Activated CD8-positive, alpha-beta memory T cell treated with anti-CD3 and anti-CD28 coated beads, Interleukin-2, amount 50 U/mL, for 24 hours (primary cell): ENCODE measurements around the gene UBXN10.

ENCODE experiments used
- DNase-seq: peaks from one replicate; pipeline ENCODE4 v3.0.0-alpha.2; 2020; ENCODE audit errors: extremely low read depth

Gene UBXN10

GRCh38 chr1:20151906-20152598 lies 33.8 kb upstream of the UBXN10 start:
- DNase-seq, result peak; percentile 51

- DNase-seq, result no peak
Observed at GRCh38 chr1:20152599-20152930, 33.3 kb upstream of the UBXN10 start.

- DNase-seq, result no peak
Observed at GRCh38 chr1:20153000-20153418, 32.9 kb upstream of the UBXN10 start.

GRCh38 chr1:20154301-20154831 lies 31.5 kb upstream of the UBXN10 start:
- DNase-seq, result no peak

- no peak for DNase-seq
Observed at GRCh38 chr1:20158358-20159070, 27.4 kb upstream of the UBXN10 start.

- no peak for DNase-seq
Observed at GRCh38 chr1:20160034-20160433, 25.9 kb upstream of the UBXN10 start.

GRCh38 chr1:20164694-20165202 lies 21.1 kb upstream of the UBXN10 start:
- DNase-seq, result no peak

- no peak for DNase-seq
Observed at GRCh38 chr1:20165522-20165951, 20.4 kb upstream of the UBXN10 start.

GRCh38 chr1:20166051-20166450 lies 19.8 kb upstream of the UBXN10 start:
- DNase-seq, result no peak

GRCh38 chr1:20167126-20167525 lies 18.8 kb upstream of the UBXN10 start:
- no peak for DNase-seq

- no peak for DNase-seq
Observed at GRCh38 chr1:20168564-20169491, 17.1 kb upstream of the UBXN10 start.

- DNase-seq, result no peak
Observed at GRCh38 chr1:20169932-20170331, 16.0 kb upstream of the UBXN10 start.

- no peak for DNase-seq
Observed at GRCh38 chr1:20172033-20172590, 13.8 kb upstream of the UBXN10 start.

GRCh38 chr1:20174937-20175666 lies 10.8 kb upstream of the UBXN10 start:
- DNase-seq, result no peak

GRCh38 chr1:20178634-20179370 lies 7.1 kb upstream of the UBXN10 start:
- DNase-seq, result no peak

- DNase-seq, result no peak
Observed at GRCh38 chr1:20179371-20180128, 6.3 kb upstream of the UBXN10 start.

- DNase-seq, result no peak
Observed at GRCh38 chr1:20180129-20180843, 5.6 kb upstream of the UBXN10 start.

GRCh38 chr1:20180844-20181207 lies 5.1 kb upstream of the UBXN10 start:
- DNase-seq, result no peak

GRCh38 chr1:20182415-20182814 lies 3.5 kb upstream of the UBXN10 start:
- DNase-seq, result no peak
